Measurements from ENCODE around the gene OR5AU1.

Gene OR5AU1

GRCh38 chr14:21106176-21106497 lies 49.7 kb downstream of the OR5AU1 start:
- DNase-seq: no peak

- no peak for DNase-seq
Observed at GRCh38 chr14:21105095-21105494, 50.8 kb downstream of the OR5AU1 start.

Data from activated CD4-positive, CD25-positive, alpha-beta regulatory T cell (primary cell).